ENCODE data around the gene CCR2. TPM values are rescaled to one million over a fixed set of nuclear protein-coding genes. Genes with fewer than 3 reads are reported as not detected.

CCR2 gene
- polyA plus RNA-seq, 1 donor from 2014 or later = not detected

DNA sequence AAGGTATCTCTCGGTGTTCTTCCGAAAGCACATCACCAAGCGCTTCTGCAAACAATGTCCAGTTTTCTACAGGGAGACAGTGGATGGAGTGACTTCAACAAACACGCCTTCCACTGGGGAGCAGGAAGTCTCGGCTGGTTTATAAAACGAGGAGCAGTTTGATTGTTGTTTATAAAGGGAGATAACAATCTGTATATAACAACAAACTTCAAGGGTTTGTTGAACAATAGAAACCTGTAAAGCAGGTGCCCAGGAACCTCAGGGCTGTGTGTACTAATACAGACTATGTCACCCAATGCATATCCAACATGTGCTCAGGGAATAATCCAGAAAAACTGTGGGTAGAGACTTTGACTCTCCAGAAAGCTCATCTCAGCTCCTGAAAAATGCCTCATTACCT, 4.6 kb downstream of the CCR2 start:
- H3K79me2 ChIP-seq (replicated peaks; ENCODE audit: insufficient read depth, low read length) = no peaks in the 10 kb centered on the region
- TF ChIP-seq TAF1 (IDR thresholded peaks at IDR 0.05; ENCODE audit: low read depth) (no peak), EP300 (conservative IDR thresholded peaks at IDR 0.05; ENCODE audit: poor library complexity, severe bottlenecking) (no peak), MXI1 (conservative IDR thresholded peaks at IDR 0.05; ENCODE audit: poor library complexity, severe bottlenecking) (no peak), RAD21 (conservative IDR thresholded peaks at IDR 0.05) (no peak), POLR2AphosphoS5 (IDR thresholded peaks at IDR 0.05) (no peak), SMC3 (conservative IDR thresholded peaks at IDR 0.05; ENCODE audit: poor library complexity) (no peak), REST (IDR thresholded peaks at IDR 0.05; ENCODE audit: borderline replicate concordance) (no peak), EZH2 (IDR thresholded peaks at IDR 0.05; ENCODE audit: borderline replicate concordance, insufficient read depth, low read length, poor library complexity, severe bottlenecking) (no peak), CTCF (IDR thresholded peaks at IDR 0.05; ENCODE audit: poor library complexity, severe bottlenecking) (no peak)
- H3F3A ChIP-seq (ENCODE audit: insufficient read depth, low read length, poor library complexity, severe bottlenecking) = no peaks in the 10 kb centered on the region
- H3K9me3 ChIP-seq (ENCODE audit: low read length) = no peaks in the 10 kb centered on the region
- no peaks in the 10 kb centered on the region for H3K9me2 ChIP-seq (ENCODE audit: insufficient read depth, low read length)
- H3K4me2 ChIP-seq (ENCODE audit: low read length) = no peak overlapping the region
- no peak overlapping the region for H3K27ac ChIP-seq (ENCODE audit: low read length)
- no peaks in the 10 kb centered on the region for H4K20me1 ChIP-seq (ENCODE audit: insufficient read depth)
- no peak overlapping the region for H2AFZ ChIP-seq (ENCODE audit: low read depth, low read length)
- H3K4me3 ChIP-seq (ENCODE audit: low read length) = no peak overlapping the region
- no peaks in the 10 kb centered on the region for H3K27me3 ChIP-seq (ENCODE audit: insufficient read depth, low read depth, low read length)
- H3K9ac ChIP-seq (ENCODE audit: low read length) = no peak overlapping the region
- no peaks in the 10 kb centered on the region for H3K36me3 ChIP-seq (ENCODE audit: insufficient read depth, low read length)

DNA sequence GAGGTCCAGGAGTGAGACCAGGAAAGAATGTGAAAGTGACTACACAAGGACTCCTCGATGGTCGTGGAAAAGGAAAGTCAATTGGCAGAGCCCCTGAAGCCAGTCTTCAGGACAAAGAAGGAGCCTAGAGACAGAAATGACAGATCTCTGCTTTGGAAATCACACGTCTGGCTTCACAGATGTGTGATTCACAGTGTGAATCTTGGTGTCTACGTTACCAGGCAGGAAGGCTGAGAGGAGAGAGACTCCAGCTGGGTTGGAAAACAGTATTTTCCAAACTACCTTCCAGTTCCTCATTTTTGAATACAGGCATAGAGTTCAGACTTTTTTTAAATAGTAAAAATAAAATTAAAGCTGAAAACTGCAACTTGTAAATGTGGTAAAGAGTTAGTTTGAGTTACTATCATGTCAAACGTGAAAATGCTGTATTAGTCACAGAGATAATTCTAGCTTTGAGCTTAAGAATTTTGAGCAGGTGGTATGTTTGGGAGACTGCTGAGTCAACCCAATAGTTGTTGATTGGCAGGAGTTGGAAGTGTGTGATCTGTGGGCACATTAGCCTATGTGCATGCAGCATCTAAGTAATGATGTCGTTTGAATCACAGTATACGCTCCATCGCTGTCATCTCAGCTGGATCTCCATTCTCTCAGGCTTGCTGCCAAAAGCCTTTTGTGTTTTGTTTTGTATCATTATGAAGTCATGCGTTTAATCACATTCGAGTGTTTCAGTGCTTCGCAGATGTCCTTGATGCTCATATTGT, 6.0 kb downstream of the CCR2 start:
- H3K27me3 ChIP-seq (ENCODE audit: insufficient read depth, low read depth, low read length) = no peaks in the 10 kb centered on the region
- H3K9ac ChIP-seq (ENCODE audit: low read length) = no peak overlapping the region
- H3K4me3 ChIP-seq (ENCODE audit: low read length) = no peak overlapping the region
- no peaks in the 10 kb centered on the region for H3K79me2 ChIP-seq (replicated peaks; ENCODE audit: insufficient read depth, low read length)
- H2AFZ ChIP-seq (ENCODE audit: low read depth, low read length) = no peak overlapping the region
- no peaks in the 10 kb centered on the region for H3K9me2 ChIP-seq (ENCODE audit: insufficient read depth, low read length)
- TF ChIP-seq POLR2AphosphoS5 (IDR thresholded peaks at IDR 0.05) = peak; percentile 31
- TF ChIP-seq REST (IDR thresholded peaks at IDR 0.05; ENCODE audit: borderline replicate concordance) = peak; percentile 51
- TF ChIP-seq RAD21 (conservative IDR thresholded peaks at IDR 0.05) = no peak
- peak; percentile 13 for TF ChIP-seq EP300 (conservative IDR thresholded peaks at IDR 0.05; ENCODE audit: poor library complexity, severe bottlenecking)
- TF ChIP-seq MXI1 (conservative IDR thresholded peaks at IDR 0.05; ENCODE audit: poor library complexity, severe bottlenecking) = no peak
- no peaks in the 10 kb centered on the region for H4K20me1 ChIP-seq (ENCODE audit: insufficient read depth)
- H3K9me3 ChIP-seq (ENCODE audit: low read length) = no peaks in the 10 kb centered on the region
- peak overlapping the region; percentile 17 for H3K27ac ChIP-seq (ENCODE audit: low read length)
- H3F3A ChIP-seq (ENCODE audit: insufficient read depth, low read length, poor library complexity, severe bottlenecking) = no peaks in the 10 kb centered on the region
- H3K4me2 ChIP-seq (ENCODE audit: low read length) = no peak overlapping the region
- no peaks in the 10 kb centered on the region for H3K36me3 ChIP-seq (ENCODE audit: insufficient read depth, low read length)

Data from neural cell (in vitro differentiated cells).